ENCODE results near the gene SQSTM1. TPM values are rescaled to one million over a fixed set of nuclear protein-coding genes. Genes with fewer than 3 reads are reported as not detected.

The SQSTM1 gene
- total and polyA plus RNA-seq, 2 donors (not counting 1 experiment from before 2014, with no cell fraction given), result 72.2 to 400 TPM

DNA sequence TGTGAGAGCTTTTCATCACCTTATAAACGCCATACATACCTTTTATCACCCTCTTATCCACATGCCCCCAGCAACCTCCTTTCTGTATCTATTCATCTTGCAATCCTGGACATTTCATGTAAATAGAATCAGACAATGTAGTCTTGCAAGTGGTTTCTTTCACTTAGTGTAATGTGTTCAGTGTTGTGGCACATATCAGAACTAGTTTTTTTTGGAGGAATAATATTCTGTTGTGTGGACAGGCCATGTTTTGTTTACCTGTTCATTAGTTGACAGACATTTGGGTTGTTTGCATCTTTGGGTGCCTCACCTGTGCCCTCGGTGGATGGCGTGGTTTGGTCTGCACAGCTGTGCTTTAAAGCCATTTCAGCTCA is 1.3 kb downstream of the SQSTM1 start:
- Mint-ChIP-seq H3K4me3 (peak overlapping the region; percentile 98), H3K9me3 (ENCODE audit: insufficient read depth) (no peaks in the 10 kb centered on the region), H3K4me1 (peaks cover 55% of the 10 kb centered on the region), H3K27me3 (no peaks in the 10 kb centered on the region), H3K27ac (peak overlapping the region; percentile 98)
- Histone ChIP-seq H2AFZ (ENCODE audit: insufficient read depth, low read depth, low read length, poor library complexity, severe bottlenecking) (no peak overlapping the region), H3K4me2 (replicated peaks; ENCODE audit: low read depth, low read length, poor library complexity, severe bottlenecking) (peak overlapping the region; percentile 98), H3K36me3 (replicated peaks in 1 of 2; ENCODE audit: control extremely low read depth in 1 of 2, control insufficient read depth in 1 of 2, extremely low read depth in 1 of 2, insufficient read depth in 2 of 2, low read length in 1 of 2) (peaks cover 2 to 40% of the 10 kb centered on the region in 2 experiments), H3K4me3 (ENCODE audit: control extremely low read depth in 1 of 5, extremely low read depth in 1 of 5, insufficient read depth in 1 of 5, low read depth in 2 of 5, low read length in 4 of 5) (peak overlapping the region in 4 of 5 experiments; percentile 76 to 94 (median 86)), H3K27me3 (replicated peaks in 1 of 4; ENCODE audit: control extremely low read depth in 1 of 4, control insufficient read depth in 3 of 4, insufficient read depth in 4 of 4, low read length in 3 of 4) (peaks cover 0 to 4% (median 0%) of the 10 kb centered on the region in 4 experiments), H3K9ac (ENCODE audit: low read length) (peak overlapping the region; percentile 98), H3K4me1 (ENCODE audit: control insufficient read depth in 2 of 2, insufficient read depth in 2 of 2, low read length in 2 of 2) (peaks cover 35 to 47% of the 10 kb centered on the region in 2 donors), H4K20me1 (ENCODE audit: control insufficient read depth, insufficient read depth, low read length, poor library complexity, severe bottlenecking) (peaks cover 63% of the 10 kb centered on the region), H3K9me3 (ENCODE audit: control extremely low read depth in 1 of 3, control insufficient read depth in 2 of 3, insufficient read depth in 1 of 3, low read length in 2 of 3) (no peaks in the 10 kb centered on the region), H3K27ac (ENCODE audit: low read length in 2 of 2) (peak overlapping the region; percentile 91 to 98), H3K79me2 (ENCODE audit: control insufficient read depth, insufficient read depth, low read length) (peaks cover 70% of the 10 kb centered on the region)
- 92% methylated on average over 2 of the region's 3 CpGs for WGBS (ENCODE audit: insufficient coverage)
- DNase-seq (no peak), ATAC-seq (ENCODE audit: low read depth) (no peak)
- POLR2A ChIA-PET, result interaction anchor here (0.7 to 1.0 kb wide), 8 partner anchors 9 to 90 kb away, joined by 3 to 5 read pairs (median 3); partner anchors contain the start of genes LTC4S and MAML1
- CTCF ChIA-PET, result interaction anchor here (1.0 to 1.6 kb wide), 4 partner anchors 15 to 153 kb away, joined by 3 to 11 read pairs (median 5); partner anchors contain the start of gene MRNIP
- intact Hi-C loops (cut with micrococcal nuclease), result no loop called here
- no peak for TF ChIP-seq EZH2 (IDR thresholded peaks at IDR 0.05; ENCODE audit: borderline replicate concordance, insufficient read depth, low read depth, low read length, poor library complexity, severe bottlenecking)
- TF ChIP-seq CTCF (IDR thresholded peaks at IDR 0.05), result no peak

GRCh38 chr5:179822444-179822990 is 1.8 kb downstream of the SQSTM1 start:
- intact Hi-C loops (cut with micrococcal nuclease), result no loop called here
- peaks cover 68% of the 10 kb centered on the region for H4K20me1 ChIP-seq (ENCODE audit: control insufficient read depth, insufficient read depth, low read length, poor library complexity, severe bottlenecking)
- H3K27ac ChIP-seq (ENCODE audit: low read length in 2 of 2), result no peak overlapping the region
- CTCF ChIA-PET, result interaction anchor here (1.0 to 1.6 kb wide), 4 partner anchors 14 to 153 kb away, joined by 3 to 11 read pairs (median 5); partner anchors contain the start of gene MRNIP
- peaks cover 51% of the 10 kb centered on the region for H3K4me1 Mint-ChIP-seq
- DNase-seq (no peak), ATAC-seq (ENCODE audit: low read depth) (no peak)
- no peaks in the 10 kb centered on the region for H3K27me3 Mint-ChIP-seq
- H3K9me3 ChIP-seq (ENCODE audit: control extremely low read depth in 1 of 3, control insufficient read depth in 2 of 3, insufficient read depth in 1 of 3, low read length in 2 of 3), result no peaks in the 10 kb centered on the region
- H2AFZ ChIP-seq (ENCODE audit: insufficient read depth, low read depth, low read length, poor library complexity, severe bottlenecking), result no peak overlapping the region
- WGBS (ENCODE audit: insufficient coverage), result 83% methylated on average over 7 of the region's 8 CpGs
- no peaks in the 10 kb centered on the region for H3K9me3 Mint-ChIP-seq (ENCODE audit: insufficient read depth)
- peak overlapping the region; percentile 98 for H3K27ac Mint-ChIP-seq
- H3K27me3 ChIP-seq (replicated peaks in 1 of 4; ENCODE audit: control extremely low read depth in 1 of 4, control insufficient read depth in 3 of 4, insufficient read depth in 4 of 4, low read length in 3 of 4), result no peaks in the 10 kb centered on the region
- H3K4me2 ChIP-seq (replicated peaks; ENCODE audit: low read depth, low read length, poor library complexity, severe bottlenecking), result peak overlapping the region; percentile 98
- no peak overlapping the region for H3K4me3 ChIP-seq (ENCODE audit: control extremely low read depth in 1 of 5, extremely low read depth in 1 of 5, insufficient read depth in 1 of 5, low read depth in 2 of 5, low read length in 4 of 5)
- H3K9ac ChIP-seq (ENCODE audit: low read length), result no peak overlapping the region
- H3K36me3 ChIP-seq (replicated peaks in 1 of 2; ENCODE audit: control extremely low read depth in 1 of 2, control insufficient read depth in 1 of 2, extremely low read depth in 1 of 2, insufficient read depth in 2 of 2, low read length in 1 of 2), result peaks cover 2 to 43% of the 10 kb centered on the region in 2 experiments
- peaks cover 66% of the 10 kb centered on the region for H3K79me2 ChIP-seq (ENCODE audit: control insufficient read depth, insufficient read depth, low read length)
- POLR2A ChIA-PET, result interaction anchor here (0.7 to 1.0 kb wide), 7 partner anchors 8 to 90 kb away, joined by 3 to 5 read pairs (median 3); partner anchors contain the start of genes LTC4S and MAML1
- TF ChIP-seq EZH2 (IDR thresholded peaks at IDR 0.05; ENCODE audit: borderline replicate concordance, insufficient read depth, low read depth, low read length, poor library complexity, severe bottlenecking) (no peak), CTCF (IDR thresholded peaks at IDR 0.05) (no peak)
- peaks cover 31 to 42% of the 10 kb centered on the region in 2 donors for H3K4me1 ChIP-seq (ENCODE audit: control insufficient read depth in 2 of 2, insufficient read depth in 2 of 2, low read length in 2 of 2)
- H3K4me3 Mint-ChIP-seq, result peak overlapping the region; percentile 98

All from B cell (primary cell).